ENCODE results near the gene SWSAP1. TPM values are rescaled to one million over a fixed set of nuclear protein-coding genes. Genes with fewer than 3 reads are reported as not detected.
A peak's percentile ranks its signal among the peaks of the same experiment; 100 is the strongest.
"Not testable (repeated sequence)": the region's sequence is repeated elsewhere in the genome, so short reads cannot be mapped to it uniquely, and the experiment has no call there.

Gene SWSAP1
- total RNA-seq, 2 donors from 2014 or later: 3.0 to 4.6 TPM

DNA sequence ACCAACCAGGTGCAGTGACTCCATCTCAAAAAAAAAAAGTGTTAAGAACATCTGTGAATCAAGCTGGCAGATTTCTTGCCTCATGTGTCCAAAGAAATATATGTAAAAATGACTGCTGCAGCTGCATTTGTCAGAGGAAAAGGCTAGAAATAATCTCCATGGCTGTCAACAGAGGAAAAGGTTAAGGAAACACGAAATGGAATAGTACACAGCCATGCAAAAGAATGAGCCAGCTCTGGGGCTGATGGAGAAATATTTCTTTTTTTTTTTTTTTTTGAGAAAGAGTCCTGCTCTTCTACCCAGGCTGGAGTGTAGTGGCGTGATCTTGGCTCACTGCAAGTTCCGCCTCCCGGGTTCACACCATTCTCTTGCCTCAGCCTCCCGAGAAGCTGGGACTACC lies 41.6 kb upstream of the SWSAP1 start:
- Histone ChIP-seq H3K36me3 (no peaks in the 10 kb centered on the region), H3K9me3 (no peaks in the 10 kb centered on the region), H3K9ac (ENCODE audit: low read depth in 2 of 2, low read length in 2 of 2) (no peak overlapping the region), H3K4me3 (no peak overlapping the region), H3K27me3 (no peaks in the 10 kb centered on the region), H3K4me1 (peaks cover under 1% of the 10 kb centered on the region), H3K27ac (no peak overlapping the region)
- TF ChIP-seq, protein P1, sequence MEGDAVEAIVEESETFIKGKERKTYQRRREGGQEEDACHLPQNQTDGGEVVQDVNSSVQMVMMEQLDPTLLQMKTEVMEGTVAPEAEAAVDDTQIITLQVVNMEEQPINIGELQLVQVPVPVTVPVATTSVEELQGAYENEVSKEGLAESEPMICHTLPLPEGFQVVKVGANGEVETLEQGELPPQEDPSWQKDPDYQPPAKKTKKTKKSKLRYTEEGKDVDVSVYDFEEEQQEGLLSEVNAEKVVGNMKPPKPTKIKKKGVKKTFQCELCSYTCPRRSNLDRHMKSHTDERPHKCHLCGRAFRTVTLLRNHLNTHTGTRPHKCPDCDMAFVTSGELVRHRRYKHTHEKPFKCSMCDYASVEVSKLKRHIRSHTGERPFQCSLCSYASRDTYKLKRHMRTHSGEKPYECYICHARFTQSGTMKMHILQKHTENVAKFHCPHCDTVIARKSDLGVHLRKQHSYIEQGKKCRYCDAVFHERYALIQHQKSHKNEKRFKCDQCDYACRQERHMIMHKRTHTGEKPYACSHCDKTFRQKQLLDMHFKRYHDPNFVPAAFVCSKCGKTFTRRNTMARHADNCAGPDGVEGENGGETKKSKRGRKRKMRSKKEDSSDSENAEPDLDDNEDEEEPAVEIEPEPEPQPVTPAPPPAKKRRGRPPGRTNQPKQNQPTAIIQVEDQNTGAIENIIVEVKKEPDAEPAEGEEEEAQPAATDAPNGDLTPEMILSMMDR (IDR thresholded peaks at IDR 0.05): no peak
- DNase-seq: no peak
- intact Hi-C loops (cut with DNase I): no loop called here

DNA sequence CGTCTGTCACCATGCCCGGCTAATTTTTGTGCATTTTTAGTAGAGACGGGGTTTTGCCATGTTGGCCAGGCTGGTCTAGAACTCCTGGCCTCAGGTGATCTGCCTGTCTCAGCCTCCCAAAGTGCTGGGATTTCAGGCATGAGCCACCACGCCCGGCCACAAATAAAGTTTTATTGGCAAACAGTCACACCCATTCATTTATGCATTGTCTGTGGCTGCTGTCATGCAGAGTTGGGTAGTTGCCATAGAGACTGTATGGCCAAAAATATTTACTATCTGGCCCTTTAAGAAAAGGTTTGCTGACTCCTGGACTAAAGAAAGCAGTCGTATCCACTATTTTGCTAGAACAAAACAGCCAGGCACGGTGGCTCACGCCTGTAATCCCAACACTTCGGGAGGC lies 40.6 kb upstream of the SWSAP1 start:
- H3K4me1 ChIP-seq; H3K27me3 ChIP-seq; H3K27ac ChIP-seq; H3K4me3 ChIP-seq; intact Hi-C loops (cut with DNase I); H3K9me3 ChIP-seq; H3K36me3 ChIP-seq; H3K9ac ChIP-seq (ENCODE audit: low read depth in 2 of 2, low read length in 2 of 2): not testable (repeated sequence)
- DNase-seq: peak; percentile 47

DNA sequence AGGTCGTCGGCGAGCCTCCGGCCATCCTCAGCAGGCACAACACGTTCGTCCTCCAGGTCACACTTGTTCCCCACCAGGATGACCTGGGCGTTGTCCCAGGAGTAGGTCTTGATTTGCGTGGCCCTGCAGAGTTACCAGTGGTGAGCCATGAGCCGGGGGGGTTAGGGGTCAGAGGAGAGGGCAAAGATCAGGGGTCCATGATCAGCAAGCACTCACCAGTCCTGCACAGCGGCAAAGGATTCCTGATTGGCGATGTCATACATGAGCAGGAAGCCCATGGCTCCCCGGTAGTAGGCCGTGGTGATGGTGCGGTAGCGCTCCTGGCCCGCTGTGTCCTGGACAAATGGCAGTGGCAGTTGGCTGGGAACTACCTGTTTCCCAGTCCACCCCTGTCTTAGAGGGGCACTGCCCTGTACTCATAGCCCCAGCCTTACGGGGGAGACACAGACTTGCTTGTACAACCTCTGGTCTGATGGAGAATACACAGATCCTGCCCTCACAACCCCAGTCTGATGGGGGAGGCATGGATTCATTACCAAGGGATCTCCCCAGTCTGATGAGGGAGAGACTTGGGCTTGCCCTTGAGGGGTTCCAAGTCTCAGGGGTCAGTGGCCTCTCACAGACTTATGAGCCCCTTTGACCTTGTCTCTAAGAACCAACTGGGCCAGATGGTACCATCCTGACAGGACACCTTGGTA lies 38.9 kb upstream of the SWSAP1 start:
- Histone ChIP-seq H3K4me1 (peaks cover 6% of the 10 kb centered on the region), H3K27me3 (no peaks in the 10 kb centered on the region), H3K36me3 (no peaks in the 10 kb centered on the region), H3K9ac (ENCODE audit: low read depth in 2 of 2, low read length in 2 of 2) (no peak overlapping the region), H3K9me3 (no peaks in the 10 kb centered on the region), H3K4me3 (no peak overlapping the region), H3K27ac (no peak overlapping the region)
- DNase-seq: no peak
- TF ChIP-seq, protein P1 (IDR thresholded peaks at IDR 0.05): no peak
- intact Hi-C loops (cut with DNase I): no loop called here

DNA sequence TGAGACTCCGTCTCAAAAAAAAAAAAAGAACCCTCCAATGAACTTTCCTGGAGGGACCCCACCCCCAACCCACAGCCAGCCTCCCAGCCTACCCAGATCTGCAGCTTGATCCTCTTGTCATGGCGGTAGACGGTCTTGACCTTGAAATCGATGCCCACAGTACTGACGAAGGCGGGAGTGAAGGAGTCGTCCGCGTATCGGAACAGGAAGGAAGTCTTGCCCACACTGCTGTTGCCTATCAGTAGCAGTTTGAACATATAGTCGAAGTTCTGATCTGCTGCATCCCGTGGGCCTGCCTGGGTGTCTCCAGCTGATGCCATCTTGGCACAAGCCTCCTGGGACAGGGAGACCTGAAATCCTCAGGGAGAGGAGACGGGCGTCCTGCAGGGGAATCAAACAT lies 37.4 kb upstream of the SWSAP1 start:
- Histone ChIP-seq H3K4me1 (peaks cover 6% of the 10 kb centered on the region), H3K4me3 (no peak overlapping the region), H3K27ac (no peak overlapping the region), H3K9me3 (no peaks in the 10 kb centered on the region), H3K27me3 (no peaks in the 10 kb centered on the region), H3K36me3 (no peaks in the 10 kb centered on the region), H3K9ac (ENCODE audit: low read depth in 2 of 2, low read length in 2 of 2) (no peak overlapping the region)
- DNase-seq: no peak
- intact Hi-C loops (cut with DNase I): no loop called here
- TF ChIP-seq, protein P1 (IDR thresholded peaks at IDR 0.05): no peak

DNA sequence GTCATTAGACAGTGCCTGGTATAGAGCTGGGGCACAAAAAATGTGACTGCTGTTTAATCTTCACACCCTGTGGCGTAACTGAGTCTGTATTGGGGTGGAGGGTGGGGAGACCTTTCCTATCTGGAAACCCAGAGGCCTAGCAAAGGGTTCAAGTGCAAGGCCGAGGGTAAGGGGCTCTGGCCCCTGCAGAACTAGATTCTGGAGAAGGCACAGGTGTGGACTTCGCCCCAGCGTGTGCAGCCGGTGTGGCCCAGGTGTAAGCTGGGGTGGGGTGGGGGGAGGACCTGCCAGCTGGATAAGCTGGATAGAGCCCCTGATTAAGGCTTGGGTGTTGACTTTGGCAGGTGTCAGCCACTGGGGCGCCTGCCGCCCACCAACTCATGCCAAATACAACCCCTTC lies 36.3 kb upstream of the SWSAP1 start:
- peak overlapping the region; percentile 65 for H3K4me3 ChIP-seq
- TF ChIP-seq, protein P1 (IDR thresholded peaks at IDR 0.05): no peak
- no peaks in the 10 kb centered on the region for H3K27me3 ChIP-seq
- H3K9ac ChIP-seq (ENCODE audit: low read depth in 2 of 2, low read length in 2 of 2): peak overlapping the region; percentile 63 to 75
- no peaks in the 10 kb centered on the region for H3K36me3 ChIP-seq
- peaks cover 6% of the 10 kb centered on the region for H3K4me1 ChIP-seq
- H3K9me3 ChIP-seq: no peaks in the 10 kb centered on the region
- DNase-seq: peak; percentile 70
- no peak overlapping the region for H3K27ac ChIP-seq
- intact Hi-C loops (cut with DNase I): no loop called here

DNA sequence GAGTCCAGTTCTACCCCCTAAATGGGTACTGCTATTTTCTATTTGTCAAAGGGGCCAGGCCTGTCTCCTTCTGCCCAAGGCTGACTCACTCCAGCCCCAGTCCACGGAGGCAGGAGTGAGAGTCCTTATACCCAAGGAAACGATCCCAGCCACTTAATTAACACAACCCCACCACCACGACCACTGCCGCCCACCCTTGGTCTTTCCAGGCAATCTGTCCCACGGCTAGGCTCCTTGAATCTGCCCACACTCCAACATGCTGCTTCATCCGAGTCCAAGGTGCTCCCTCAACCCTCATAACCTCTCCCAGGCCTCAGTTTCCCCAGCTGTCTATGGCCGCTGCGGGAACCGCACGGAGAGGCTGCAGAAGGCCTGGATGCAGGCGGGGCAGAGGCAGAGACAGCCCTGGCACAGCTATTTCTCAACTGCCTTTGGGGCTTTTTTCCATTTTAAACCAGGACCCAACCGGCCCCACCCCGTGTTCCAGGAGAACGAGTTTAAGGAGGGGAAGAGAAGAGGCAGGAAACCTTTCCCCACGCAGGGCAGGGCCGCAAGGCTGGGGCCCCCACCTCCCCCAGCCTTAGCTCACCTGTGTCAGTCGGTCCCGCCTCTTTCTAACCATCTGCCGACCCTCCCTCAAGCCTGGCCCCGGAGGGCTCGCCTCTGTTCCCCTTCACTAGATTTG lies 35.8 kb upstream of the SWSAP1 start:
- peaks cover 6% of the 10 kb centered on the region for H3K4me1 ChIP-seq
- intact Hi-C loops (cut with DNase I): no loop called here
- no peaks in the 10 kb centered on the region for H3K27me3 ChIP-seq
- DNase-seq: peak; percentile 51
- H3K9ac ChIP-seq (ENCODE audit: low read depth in 2 of 2, low read length in 2 of 2): peak overlapping the region; percentile 75 to 79
- peak overlapping the region; percentile 60 for H3K27ac ChIP-seq
- no peaks in the 10 kb centered on the region for H3K36me3 ChIP-seq
- H3K4me3 ChIP-seq: peak overlapping the region; percentile 65
- TF ChIP-seq, protein P1 (IDR thresholded peaks at IDR 0.05): no peak
- no peaks in the 10 kb centered on the region for H3K9me3 ChIP-seq
